Prostate gland (tissue), 2 donors: ENCODE data around the gene PER2. TPM values are rescaled to one million over a fixed set of nuclear protein-coding genes. Genes with fewer than 3 reads are reported as not detected.
"Not testable (repeated sequence)": the region's sequence is repeated elsewhere in the genome, so short reads cannot be mapped to it uniquely, and the experiment has no call there.

Experiments
- DNase-seq: peaks from one replicate; pipeline ENCODE4 v3.0.0-alpha.2; 2019; ENCODE audit warnings: low spot score
- H3K27ac ChIP-seq, 2 donors: fragments of 200-600 bp; sonication (generic); 2 replicates each; pipeline ENCODE4 v1.5.1; 2017 to 2019
- H3K27me3 ChIP-seq: fragments of 200-600 bp; sonication (generic); replicated peaks from 2 replicates; pipeline ENCODE4 v1.5.1; 2019; ENCODE audit not compliant: insufficient read depth
- H3K36me3 ChIP-seq, 2 donors: fragments of 200-600 bp; sonication (generic); 1 replicate in 1 of 2; 2 replicates in 1 of 2; pipeline versions ENCODE4 v1.5.1 to v1.8.1; 2017 to 2019
- H3K4me1 ChIP-seq: fragments of 200-600 bp; sonication (generic); replicated peaks from 2 replicates; pipeline ENCODE4 v1.5.1; 2019
- H3K4me3 ChIP-seq, 2 donors: fragments of 200-600 bp; sonication (generic); 2 replicates each; pipeline ENCODE4 v1.5.1; 2017 to 2019
- H3K9me3 ChIP-seq: fragments of 200-600 bp; sonication (generic); 2 replicates; pipeline ENCODE4 v1.5.1; 2017
- POLR2A ChIP-seq: fragments of 450-650 bp; IDR thresholded peaks from one replicate; pipeline ENCODE4 v1.6.1; 2016; ENCODE audit warnings: antibody characterized with exemption, mild to moderate bottlenecking
- POLR2AphosphoS5 ChIP-seq: sonication (generic); formaldehyde crosslinking; IDR thresholded peaks from one replicate; pipeline ENCODE4 v1.6.1; 2017; ENCODE audit warnings: antibody characterized with exemption
- WGBS: methylation state at CpG from one replicate; pipeline ENCODE4 v1.1.5; 2018; 5-methylcytosine and 5-hydroxymethylcytosine counted together
- intact Hi-C: fragments of 100-400 bp; cut with DNase I; formaldehyde crosslinking; loops from one replicate; pipeline ENCODE4 v1.14.2; 2022
- total RNA-seq, 2 donors: library from RNA; depleted of rRNA; stranded (reverse); fragments of >200 nt; gene quantifications; one replicate each; pipeline ENCODE4 v1.1.0, GENCODE V29; 2016
- TF ChIP-seq, protein P1 (sequence below), 4 experiments: fragments of 200-600 bp in 2 of 4; fragments of 450-650 bp in 2 of 4; sonication (generic) in 2 of 4; IDR thresholded peaks; 1 replicate in 3 of 4; 2 replicates in 1 of 4; pipeline ENCODE4 v1.5.1; 2016 to 2019; ENCODE audit warnings: antibody characterized with exemption in 4 of 4, mild to moderate bottlenecking in 2 of 4, moderate library complexity in 2 of 4

Gene PER2
- total RNA-seq, 2 donors from 2014 or later, result 24.0 to 53.1 TPM

DNA sequence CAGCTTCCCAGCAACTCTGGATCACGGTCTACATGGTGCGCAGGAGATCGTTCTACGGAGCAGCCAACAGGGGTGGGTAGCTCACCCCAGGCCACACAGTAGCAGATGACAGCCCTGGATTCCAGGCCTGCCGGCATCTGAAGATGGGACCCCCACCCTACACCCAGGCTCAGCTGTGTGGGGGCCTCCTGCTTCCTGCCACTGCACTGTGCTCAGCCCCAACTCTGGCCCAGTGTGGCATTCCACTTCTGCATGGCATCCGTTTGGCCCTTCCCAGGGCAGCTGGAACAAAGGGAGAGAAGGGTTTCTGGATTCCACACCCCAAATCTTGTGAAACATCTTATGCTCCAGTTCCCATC lies 9.1 kb downstream of the PER2 start:
- intact Hi-C loops, result no loop called here
- TF ChIP-seq POLR2A (no peak), POLR2AphosphoS5 (no peak)
- TF ChIP-seq, protein P1, sequence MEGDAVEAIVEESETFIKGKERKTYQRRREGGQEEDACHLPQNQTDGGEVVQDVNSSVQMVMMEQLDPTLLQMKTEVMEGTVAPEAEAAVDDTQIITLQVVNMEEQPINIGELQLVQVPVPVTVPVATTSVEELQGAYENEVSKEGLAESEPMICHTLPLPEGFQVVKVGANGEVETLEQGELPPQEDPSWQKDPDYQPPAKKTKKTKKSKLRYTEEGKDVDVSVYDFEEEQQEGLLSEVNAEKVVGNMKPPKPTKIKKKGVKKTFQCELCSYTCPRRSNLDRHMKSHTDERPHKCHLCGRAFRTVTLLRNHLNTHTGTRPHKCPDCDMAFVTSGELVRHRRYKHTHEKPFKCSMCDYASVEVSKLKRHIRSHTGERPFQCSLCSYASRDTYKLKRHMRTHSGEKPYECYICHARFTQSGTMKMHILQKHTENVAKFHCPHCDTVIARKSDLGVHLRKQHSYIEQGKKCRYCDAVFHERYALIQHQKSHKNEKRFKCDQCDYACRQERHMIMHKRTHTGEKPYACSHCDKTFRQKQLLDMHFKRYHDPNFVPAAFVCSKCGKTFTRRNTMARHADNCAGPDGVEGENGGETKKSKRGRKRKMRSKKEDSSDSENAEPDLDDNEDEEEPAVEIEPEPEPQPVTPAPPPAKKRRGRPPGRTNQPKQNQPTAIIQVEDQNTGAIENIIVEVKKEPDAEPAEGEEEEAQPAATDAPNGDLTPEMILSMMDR (IDR thresholded peaks at IDR 0.05), result no peak
- Histone ChIP-seq H3K36me3 (peaks cover 0 to 9% of the 10 kb centered on the region in 2 donors), H3K27me3 (no peaks in the 10 kb centered on the region), H3K9me3 (no peaks in the 10 kb centered on the region), H3K27ac (no peak overlapping the region), H3K4me3 (no peak overlapping the region), H3K4me1 (peaks cover 17% of the 10 kb centered on the region)
- DNase-seq, result no peak
- WGBS, result 91% methylated on average over 6 of the region's 6 CpGs

DNA sequence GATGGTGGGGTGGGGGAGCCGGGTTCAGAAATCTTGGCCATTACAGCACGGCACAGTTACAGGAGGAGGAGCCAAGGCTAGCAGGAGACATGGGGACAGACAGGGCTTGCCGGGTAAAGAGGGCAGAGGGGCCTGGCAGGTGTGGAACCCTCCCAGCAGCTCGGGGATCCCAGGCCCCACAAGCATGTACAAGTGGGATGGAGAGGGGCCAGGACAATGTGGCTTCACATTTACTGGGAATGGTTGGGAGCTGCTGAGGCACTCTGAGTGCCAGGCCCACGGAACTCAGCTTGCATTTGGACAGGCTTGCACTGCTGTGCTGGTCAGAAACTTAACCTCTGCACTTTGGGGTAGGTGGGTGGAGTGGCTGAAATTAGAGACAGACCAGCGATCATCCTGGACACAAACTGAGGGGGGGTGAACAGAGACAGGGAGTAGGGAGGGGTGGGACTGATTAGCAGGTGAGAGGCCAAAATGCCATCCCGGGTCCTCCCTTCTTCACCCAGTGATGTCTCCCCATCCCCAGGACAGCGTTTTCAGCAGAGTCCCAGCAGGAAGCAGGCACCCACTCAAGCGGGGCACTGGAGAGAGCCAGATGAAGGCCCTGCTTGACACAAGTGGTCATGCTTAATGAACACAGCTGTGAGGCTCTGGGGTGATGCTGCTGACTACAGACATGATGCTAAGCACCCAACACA lies 9.6 kb downstream of the PER2 start:
- TF ChIP-seq POLR2AphosphoS5, result no peak
- no peak for TF ChIP-seq POLR2A
- TF ChIP-seq, protein P1 (IDR thresholded peaks at IDR 0.05), result no peak
- Histone ChIP-seq H3K4me1 (peaks cover 12% of the 10 kb centered on the region), H3K27ac (no peak overlapping the region), H3K4me3 (no peak overlapping the region), H3K36me3 (peaks cover 0 to 9% of the 10 kb centered on the region in 2 donors), H3K27me3 (no peaks in the 10 kb centered on the region), H3K9me3 (no peaks in the 10 kb centered on the region)
- 52% methylated on average over 9 of the region's 9 CpGs for WGBS
- DNase-seq, result no peak
- intact Hi-C loops, result no loop called here

DNA sequence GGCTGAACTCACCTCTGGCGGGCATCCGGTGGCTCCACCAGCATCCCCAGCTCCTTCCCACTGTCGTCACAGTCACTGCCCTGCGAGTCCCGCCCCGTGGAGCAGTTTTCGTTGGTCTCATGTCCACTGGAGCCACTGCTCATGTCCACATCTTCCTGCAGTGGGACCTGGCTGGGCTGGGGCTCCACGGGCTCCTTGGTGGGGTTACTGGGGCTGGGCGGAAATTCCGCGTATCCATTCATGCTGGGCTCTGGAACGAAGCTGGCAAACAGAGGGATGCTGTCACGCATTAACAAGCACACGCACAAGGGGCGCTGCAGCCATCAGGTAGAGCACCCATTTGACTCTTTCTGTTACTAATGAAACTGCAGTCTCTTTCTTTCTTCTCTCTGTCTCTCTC lies 10.7 kb downstream of the PER2 start:
- Histone ChIP-seq H3K9me3 (no peaks in the 10 kb centered on the region), H3K4me3 (no peak overlapping the region), H3K36me3 (peaks cover 0 to 13% of the 10 kb centered on the region in 2 donors), H3K27me3 (no peaks in the 10 kb centered on the region), H3K4me1 (peaks cover 2% of the 10 kb centered on the region), H3K27ac (no peak overlapping the region)
- WGBS, result 73% methylated on average over 15 of the region's 15 CpGs
- TF ChIP-seq POLR2A, result no peak
- TF ChIP-seq, protein P1 (IDR thresholded peaks at IDR 0.05), result no peak
- no peak for TF ChIP-seq POLR2AphosphoS5
- intact Hi-C loops, result no loop called here
- DNase-seq, result no peak

DNA sequence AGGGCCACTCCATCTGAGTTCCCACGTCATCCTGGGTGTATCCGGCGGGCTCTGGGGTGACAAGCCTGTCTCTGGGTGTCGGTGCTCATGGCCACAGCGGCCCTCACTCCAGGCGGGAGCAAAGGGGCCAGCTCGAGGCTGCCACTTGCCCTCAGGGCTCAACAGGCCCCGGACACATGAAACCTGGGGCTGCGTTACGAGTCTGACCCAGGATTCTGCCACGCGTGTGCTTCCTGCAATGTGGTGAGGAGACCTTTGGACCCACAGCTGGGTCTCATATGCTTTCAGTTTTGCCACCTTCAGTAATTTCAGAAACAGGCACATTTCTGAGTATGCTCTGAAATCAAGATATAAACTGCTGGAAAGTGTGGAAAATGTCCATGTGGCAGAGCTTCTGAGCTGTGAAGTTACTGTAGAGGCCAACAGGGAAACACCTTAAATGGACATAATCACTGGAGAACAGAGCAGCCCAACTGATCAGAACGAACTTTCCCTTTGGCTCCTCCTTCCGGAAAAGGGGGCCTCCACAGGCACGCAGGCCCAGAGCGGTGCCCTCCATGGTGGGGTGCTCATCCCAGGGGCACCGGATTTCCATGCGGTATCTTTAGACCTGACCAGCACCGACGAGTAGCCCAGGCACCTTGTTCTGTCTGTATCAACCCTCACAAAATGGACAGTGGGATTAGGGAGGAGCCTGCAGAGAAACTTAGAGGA lies 14.1 kb downstream of the PER2 start:
- H3K4me1 ChIP-seq, result no peaks in the 10 kb centered on the region
- intact Hi-C loops, result no loop called here
- H3K36me3 ChIP-seq, result peaks cover 0 to 22% of the 10 kb centered on the region in 2 donors
- no peak overlapping the region for H3K27ac ChIP-seq
- DNase-seq, result no peak
- 88% methylated on average over 20 of the region's 20 CpGs for WGBS
- no peak for TF ChIP-seq POLR2AphosphoS5
- TF ChIP-seq, protein P1 (IDR thresholded peaks at IDR 0.05), result no peak
- TF ChIP-seq POLR2A, result no peak
- H3K9me3 ChIP-seq, result no peaks in the 10 kb centered on the region
- no peaks in the 10 kb centered on the region for H3K27me3 ChIP-seq
- no peak overlapping the region for H3K4me3 ChIP-seq

DNA sequence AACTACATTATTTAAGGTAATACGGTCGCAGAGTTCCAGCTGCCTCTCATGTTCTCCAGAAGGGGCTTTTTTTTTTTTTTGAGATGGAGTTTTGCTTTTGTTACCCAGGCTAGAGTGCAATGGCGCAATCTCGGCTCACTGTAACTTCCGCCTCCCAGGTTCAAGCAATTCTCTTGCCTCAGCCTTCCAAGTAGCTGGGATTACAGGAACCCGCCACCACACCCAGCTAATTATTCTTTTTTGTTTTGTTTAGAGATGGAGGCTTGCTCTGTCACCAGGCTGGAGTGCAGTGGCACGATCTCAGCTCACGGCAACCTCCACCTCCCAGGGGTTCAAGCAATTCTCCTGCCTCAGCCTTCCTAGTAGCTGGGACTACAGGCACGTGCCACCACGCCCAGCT lies 15.0 kb downstream of the PER2 start:
- H3K4me3 ChIP-seq, intact Hi-C loops, H3K27ac ChIP-seq, DNase-seq, H3K4me1 ChIP-seq, H3K27me3 ChIP-seq, H3K9me3 ChIP-seq: not testable (repeated sequence)
- H3K36me3 ChIP-seq, result peaks cover 0 to 22% of the 10 kb centered on the region in 2 donors
- 86% methylated on average over 10 of the region's 10 CpGs for WGBS
